Endothelial cell of hepatic sinusoid (primary cell): Measurements from ENCODE around the gene RER1.

Source experiments
- in situ Hi-C: cut with HindIII; loops from 2 replicates; pipeline ENCODE4 v1.10.0; 2017; ENCODE audit warnings: low sequenced_read_pairs

Gene RER1

DNA sequence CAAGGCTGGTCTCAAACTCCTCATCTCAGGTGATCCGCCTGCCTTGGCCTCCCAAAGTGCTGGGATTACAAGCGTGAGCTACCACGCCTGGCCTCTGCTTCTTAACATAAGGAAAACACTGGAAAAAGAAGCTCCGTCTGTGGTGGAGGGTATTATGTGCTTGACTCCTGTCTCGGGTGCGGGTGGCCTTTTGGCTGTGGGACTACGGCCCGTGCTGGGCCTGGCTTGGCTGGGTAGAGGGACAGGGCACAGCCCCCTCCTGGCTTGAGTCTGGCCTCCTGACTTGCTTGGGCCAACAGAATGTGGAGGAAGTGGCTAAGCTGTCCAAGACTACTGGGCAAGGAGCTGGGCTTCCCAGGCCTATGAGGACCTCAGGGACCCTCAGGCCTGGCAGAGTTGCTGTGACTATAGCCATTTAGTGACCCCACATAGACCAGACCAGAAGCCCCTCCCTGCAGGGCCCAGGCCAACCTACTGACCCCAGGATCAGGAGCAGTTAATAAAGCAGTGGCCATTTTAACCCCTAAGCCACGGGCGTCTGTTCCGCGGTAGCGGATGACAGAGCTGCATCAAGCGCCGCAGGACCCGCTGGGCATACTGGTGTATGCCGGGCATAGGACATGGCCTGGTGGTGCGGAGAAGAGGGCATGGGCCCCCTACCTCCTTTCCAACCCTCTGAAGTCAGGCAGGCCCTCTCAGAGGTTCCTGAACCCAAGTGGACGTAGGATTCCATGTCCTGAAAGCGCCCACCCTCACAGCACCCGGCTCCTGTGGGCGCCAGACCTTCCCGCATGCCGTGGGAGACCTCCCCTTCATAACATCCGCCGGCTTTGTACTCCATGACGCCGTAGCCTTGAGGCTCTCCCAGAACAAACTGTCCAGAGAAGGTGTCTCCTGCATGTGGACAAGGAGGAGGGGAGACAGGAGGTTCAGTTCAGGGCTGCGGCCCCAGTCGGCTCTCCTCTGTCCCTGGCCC, 4.7 kb upstream of the RER1 start:
- in situ Hi-C loops = loop anchor here (5.0 kb wide), 1 partner anchor 190 kb away; no protein-coding TSS in a partner anchor

DNA sequence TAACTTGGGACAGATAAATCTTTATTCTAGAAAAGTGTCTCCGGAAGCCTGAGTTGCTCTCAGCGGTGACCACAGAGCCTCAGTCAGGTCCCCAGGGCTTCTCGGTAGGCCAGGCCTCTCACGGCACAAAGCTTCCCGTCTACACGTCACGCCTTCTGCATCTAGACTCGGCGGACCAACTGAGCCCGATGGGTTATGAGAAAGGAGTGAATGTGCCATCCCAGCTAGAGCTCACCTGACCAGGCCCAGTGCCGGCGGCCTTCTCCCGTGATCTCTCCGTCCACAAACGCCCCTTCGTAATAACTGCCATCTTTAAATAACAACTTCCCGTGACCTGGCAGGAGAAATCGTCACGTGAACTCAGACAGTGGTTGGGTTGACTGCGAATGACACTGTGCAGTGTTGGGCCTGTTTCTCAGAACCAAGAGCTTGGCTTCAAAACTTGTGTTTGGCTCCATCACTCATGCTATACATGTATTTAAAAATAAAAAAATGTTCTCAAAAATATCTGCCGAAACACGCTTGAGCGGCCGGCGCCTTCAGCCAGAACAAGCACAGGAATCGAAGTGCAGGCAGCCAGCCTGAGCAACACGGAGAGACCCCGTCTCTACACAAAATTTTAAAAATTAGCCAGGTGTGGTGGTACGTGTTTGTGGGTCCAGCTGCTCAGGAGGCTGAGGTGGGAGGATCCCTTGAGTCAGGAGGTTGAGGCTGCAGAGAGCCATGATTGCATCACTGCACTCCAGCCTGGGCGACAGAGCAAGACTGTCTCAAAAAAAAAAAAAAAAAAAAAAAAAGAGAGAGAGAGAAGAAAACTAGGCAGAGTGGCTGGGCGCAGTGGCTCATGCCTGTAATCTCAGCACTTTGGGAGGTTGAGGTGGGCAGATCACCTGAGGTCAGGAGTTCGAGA, 3.4 kb upstream of the RER1 start:
- in situ Hi-C loops = loop anchor here (5.0 kb wide), 1 partner anchor 191 kb away; no protein-coding TSS in a partner anchor

DNA sequence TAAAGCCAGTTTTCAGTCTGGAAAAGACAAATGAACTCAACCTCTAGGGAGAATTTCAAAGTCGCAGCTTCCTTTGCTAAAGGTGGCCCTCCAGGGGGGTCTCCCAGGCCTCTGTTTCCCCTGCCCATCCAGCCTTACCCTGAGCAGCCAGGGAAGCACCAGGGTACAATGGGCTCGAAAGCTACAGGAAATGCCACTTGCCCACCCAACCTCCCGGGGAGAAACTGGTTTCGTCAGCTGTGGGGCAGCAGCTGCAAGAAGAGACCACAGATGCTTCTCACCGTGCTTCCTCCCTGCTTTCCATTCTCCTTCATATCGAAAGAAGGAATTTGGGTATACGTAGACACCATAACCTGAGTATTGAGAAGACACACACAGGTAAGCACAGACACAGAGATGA, 2.0 kb upstream of the RER1 start:
- in situ Hi-C loops = loop anchor here (5.0 kb wide), 1 partner anchor 192 kb away; no protein-coding TSS in a partner anchor

DNA sequence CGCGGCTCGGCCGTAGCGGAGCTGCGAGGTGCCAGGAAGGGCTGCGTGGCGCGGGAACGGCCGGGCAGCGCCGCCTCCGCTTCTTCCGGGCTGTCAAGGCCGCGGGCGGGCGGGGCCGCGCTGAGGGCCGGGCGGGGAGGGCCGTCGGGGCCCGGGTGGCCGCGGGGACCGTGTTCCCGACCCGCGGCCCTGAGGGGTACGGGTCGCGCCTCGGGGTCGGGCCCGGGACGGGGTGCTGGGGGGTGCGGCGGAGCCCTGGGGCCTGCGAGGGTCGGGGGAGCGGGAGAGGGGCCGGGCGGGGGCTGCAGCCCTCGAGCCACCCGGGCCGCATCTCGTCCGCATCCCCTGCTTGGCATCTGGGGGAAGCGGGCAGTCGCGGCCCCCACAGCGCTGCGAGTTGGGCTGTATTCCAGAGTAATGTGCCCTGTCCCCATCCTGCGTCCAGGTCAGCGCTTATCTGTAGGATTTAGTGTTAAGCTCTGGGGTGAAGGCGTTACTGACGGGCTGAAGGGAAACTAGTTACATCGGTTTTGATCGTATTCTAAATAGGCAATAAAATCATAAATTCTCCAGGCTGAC, 379 bp downstream of the RER1 start:
- in situ Hi-C loops = no loop called here

DNA sequence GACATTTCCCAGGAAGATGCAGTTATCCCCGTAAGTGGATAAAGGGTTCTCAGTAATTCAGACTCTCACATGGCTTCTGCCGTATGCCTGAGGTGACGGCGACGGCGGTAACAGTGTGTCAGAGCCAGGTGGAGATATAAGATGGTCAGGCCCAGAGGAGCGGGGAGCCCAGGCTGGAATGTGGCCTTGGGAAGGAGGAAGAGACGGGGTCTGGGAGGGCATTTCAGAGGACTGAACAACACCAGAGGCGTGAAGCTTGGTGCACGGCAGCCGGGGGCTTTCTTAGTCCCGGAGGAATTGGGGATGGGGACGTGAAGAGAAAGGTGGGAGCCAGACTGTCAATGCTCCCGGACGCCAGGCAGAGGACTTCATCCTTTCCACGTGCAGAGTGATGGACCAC, 1.0 kb downstream of the RER1 start:
- in situ Hi-C loops = no loop called here

DNA sequence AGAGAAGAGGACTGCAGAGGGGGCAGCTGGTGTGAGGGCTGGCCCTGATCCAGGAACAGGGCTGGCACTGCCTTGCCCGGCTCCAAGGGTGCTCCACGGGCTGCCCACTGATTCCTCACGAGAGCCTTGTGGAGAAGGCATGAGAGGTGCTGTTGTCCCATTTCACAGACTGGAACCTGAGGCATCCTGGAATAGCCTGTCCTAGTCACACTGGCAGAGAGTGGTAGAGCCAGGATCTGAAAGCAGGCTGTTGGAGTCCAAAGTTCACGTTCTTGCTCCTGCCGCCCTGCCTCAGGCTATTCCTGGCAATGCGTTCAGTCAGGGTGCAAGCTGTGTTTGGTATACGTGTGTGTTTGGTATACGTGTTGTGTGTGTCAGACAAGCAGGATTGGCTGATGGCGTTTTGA, 1.8 kb downstream of the RER1 start:
- in situ Hi-C loops = no loop called here

DNA sequence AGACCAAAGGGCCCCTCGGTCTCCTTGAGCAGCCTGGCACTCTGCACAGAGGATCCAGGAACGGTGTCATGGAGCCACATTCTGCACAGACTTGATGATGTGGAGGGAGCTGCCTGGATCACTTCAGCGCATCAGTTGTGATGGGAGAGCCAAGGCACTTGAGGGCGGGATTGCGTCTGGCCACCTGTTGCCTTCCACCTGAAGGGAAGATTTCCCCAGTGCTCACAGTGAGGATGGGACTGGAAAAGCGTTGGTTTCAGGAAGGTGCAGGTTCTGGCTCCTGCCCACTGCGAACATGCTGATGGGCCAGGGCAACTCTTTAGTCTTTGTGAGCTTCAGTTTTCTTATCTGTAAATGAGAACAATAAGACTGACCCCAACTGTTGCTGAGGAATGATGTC, 2.6 kb downstream of the RER1 start:
- in situ Hi-C loops = no loop called here

DNA sequence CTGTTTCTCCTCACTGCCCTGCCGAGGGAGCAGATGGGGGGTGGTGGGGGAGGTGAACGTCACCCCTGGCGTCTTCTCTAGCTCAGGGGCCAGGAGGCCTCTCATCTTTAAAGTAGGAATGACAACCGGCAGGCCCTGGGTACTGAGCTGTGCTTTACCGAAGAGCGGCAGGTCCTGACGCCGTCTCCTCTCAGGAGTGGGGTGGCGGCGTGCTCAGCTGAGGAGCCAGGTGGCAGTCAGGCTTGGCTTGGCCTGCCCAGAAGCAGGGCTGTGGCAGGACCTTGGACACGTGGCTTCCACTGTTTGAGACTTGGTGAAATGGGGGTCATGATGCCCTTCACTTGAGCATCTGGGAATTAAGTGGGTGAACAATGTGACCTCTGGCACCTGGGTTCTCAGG, 3.1 kb downstream of the RER1 start:
- in situ Hi-C loops = loop anchor here (5.0 kb wide), 1 partner anchor 92 kb away; no protein-coding TSS in a partner anchor

DNA sequence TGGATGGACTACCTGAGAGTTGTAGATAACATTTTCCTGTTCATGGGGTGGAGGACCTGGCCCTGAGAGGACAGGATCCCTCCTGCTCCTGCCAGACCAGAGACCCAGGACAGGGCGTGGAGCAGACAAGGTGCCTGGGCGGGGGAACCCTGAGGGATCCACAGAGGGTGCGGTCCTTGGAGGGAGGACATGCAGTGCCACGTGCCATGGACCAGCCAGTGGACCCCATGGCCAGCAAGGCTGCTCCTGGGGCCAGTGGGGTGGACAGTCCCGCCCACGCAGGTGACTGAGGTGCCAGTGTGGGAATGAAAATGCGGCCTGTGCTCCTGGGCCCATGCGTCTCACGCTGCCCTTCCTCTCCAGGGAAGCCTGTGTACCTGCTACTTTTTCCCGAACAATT, 3.6 kb downstream of the RER1 start:
- in situ Hi-C loops = loop anchor here (5.0 kb wide), 1 partner anchor 93 kb away; no protein-coding TSS in a partner anchor

DNA sequence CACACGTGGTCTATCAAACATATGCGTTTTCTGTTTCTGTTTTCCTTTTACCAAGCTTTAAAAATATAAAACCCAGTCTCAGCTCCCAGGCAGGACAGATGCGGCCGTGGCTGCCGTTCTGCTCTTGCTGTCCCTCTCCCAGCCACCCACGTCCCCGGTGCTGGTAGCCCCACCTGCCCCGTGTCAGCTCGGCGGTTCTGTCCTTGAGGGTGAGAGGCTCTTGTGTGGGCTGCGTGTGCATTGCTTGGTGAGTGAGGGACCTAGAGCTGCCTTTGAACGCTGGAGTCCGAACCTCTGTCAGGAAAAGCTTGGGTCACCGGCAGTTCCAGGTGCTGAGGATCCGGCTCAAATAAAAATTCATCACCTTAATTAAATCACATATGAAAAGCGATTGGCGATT, 4.4 kb downstream of the RER1 start:
- in situ Hi-C loops = loop anchor here (5.0 kb wide), 1 partner anchor 94 kb away; no protein-coding TSS in a partner anchor

DNA sequence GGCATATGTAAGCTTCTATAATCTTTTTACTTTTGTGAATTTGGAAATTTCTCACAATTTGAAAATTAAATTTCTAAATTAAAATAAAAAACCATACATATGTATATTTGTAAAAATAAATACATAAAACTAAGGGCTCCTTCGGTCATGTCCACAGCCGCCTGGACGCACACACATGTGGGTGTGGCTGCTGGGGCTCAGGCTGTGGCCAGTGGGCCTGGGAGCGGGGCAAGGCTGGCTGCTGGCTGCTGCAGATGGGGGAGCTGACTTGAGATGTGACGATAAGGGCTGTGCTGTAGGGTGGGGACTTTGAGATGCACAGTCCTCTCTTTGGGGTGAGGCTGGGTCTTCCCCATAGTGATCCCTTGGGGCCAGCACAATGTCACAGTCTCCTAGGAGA, 4.8 kb downstream of the RER1 start:
- in situ Hi-C loops = loop anchor here (5.0 kb wide), 1 partner anchor 94 kb away; no protein-coding TSS in a partner anchor

DNA sequence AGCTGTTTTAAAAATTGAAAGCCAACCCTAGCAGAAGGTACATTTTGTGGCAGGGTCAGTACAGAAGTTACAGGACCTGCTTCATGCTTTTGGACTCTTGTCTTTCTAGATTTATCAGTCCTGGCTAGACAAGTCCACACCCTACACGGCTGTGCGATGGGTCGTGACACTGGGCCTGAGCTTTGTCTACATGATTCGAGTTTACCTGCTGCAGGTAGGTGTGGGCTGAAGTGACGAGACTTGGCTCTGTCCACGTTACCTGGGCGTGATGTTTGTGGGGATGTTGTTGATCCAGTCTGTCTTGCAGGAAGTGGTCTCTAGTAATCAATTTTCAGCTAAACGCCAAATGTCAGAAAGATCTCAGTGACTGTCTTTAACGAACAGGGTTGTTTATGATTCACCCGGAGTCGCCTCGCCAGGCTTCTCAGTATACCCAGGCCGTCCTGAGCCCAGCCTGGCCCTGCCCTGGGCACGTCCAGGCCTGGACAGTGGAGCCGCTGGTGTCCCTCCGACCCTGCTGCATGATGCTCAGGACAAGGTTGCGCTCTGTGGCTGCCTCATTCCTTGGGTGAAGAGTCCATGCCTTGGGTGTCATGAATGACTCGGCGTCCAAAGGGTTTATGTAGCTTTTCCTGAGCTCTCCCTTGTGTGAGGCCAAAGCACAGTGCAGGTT, 5.5 kb downstream of the RER1 start:
- in situ Hi-C loops = loop anchor here (5.0 kb wide), 1 partner anchor 95 kb away; no protein-coding TSS in a partner anchor

DNA sequence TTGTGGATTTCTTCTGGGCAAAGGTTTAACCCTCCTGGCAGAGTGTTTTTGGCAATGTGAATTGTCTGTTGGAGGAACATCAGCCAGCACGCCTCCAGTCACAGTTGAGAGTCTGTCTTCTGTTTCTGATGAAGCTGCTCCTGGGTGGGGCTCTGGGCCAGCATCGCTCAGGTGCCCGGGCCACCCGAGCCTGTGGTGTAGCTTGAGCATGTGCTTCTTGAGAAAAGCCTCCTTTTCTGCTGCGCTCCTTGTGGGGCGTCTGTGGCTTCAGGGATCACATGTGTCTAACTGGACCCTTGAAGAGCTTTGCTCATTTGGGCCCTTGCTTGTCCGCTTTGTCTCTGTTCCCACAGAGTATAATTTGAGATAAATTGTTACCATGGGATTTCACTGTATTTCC, 7.2 kb downstream of the RER1 start:
- in situ Hi-C loops = loop anchor here (5.0 kb wide), 1 partner anchor 97 kb away; no protein-coding TSS in a partner anchor

DNA sequence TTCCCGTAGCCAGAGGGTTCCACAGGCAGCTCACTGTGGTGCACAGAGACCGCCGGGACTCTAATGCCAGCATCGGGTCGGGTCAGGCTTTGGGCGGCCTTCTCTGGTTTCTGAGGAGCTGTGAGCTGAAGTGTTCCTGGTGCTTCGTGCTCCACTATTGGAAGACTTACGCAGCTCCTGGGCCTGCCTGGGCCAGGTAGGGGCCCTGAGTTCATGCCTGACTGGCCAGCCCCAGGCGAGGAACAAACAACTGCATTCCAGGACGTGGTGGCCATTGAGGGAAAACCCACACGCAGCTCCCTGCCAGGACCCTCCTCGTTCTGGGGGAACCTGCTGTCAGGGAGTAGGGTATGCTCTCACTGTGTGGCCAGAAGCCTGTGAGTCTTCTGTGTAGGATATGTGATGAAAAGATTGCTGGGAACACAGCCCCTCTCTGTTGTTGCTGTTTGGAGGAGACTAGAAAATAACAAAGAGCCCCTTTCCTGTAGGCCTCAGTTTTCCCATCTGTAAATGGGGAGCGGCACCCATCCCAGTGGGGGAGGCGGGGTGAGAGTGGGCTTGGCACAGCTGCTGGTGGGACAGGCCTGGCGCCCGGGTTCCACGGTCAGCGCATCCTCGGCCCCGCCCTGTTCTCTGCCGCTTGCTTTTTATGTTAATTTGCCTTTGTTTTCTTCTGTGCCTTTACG, 8.4 kb downstream of the RER1 start:
- in situ Hi-C loops = loop anchor here (5.0 kb wide), 1 partner anchor 98 kb away; no protein-coding TSS in a partner anchor

DNA sequence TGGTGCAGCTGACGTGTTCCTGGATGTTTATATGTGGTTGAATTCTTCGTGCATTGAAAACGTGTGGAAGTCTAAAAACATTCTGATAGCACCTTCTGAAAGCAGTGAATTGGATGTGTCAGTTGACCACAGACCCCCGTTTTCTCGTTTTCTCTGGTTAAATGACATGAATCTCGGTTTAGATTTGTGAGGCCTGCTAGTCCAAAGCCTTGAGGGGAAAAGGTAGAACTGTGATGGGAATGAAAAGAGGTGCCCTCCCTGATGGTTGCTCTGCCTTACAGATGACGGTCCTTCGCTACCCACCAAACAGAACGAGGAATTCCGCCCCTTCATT, 8.9 kb downstream of the RER1 start:
- in situ Hi-C loops = no loop called here

DNA sequence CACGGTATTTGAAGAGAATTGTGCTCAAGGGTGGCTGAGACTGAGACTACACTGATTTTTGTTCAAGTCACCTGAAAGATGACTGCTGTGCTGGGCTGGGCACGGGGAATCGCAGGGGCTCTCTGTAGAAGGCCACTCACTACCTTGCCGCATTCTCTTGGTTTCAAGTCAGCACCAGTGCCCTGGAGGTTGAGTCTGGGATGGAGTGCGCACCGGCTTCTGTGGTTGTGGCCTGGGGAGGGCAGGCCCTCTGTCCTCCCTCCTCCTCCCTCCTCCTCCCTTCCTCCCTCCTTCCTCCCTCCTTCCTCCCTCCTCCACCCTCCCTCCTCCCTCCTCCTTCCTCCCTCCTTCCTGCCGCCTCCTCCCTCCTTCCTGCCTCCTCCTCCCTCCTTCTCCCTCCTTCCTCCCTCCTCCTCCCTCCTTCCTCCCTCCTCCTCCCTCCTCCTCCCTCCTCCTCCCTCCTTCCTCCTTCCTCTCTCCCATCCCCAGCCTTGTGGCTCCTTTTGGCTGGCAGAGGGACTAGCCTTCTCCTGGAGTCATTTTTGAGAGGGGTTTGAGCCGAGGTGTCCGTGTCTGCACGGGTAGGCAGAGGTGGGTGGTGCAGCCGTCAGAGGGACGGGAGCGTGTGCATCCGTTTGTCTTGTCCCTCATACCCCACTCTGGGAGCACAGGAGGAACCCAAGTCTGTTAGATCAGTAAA, 9.5 kb downstream of the RER1 start:
- in situ Hi-C loops = no loop called here

DNA sequence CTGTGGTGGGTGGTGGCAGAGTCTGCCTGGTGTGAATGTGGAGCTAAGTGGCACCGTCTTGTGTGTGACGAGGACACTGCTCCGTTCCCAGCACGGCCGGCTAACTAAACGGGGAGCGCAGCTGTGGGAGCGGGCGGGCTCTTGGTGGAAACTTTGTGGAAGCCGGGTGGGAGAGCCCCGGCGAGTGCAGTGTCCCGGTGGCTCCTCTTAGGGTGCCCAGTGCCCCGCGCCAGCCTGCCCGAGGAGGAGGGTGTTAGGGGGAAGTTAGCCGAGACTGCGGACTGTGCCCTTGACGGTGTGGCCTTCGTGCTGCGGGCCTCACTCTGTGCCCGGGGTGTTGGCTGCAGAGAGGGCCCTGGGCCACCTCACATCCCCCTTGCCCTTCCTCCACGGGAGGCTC, 10.8 kb downstream of the RER1 start:
- in situ Hi-C loops = no loop called here

DNA sequence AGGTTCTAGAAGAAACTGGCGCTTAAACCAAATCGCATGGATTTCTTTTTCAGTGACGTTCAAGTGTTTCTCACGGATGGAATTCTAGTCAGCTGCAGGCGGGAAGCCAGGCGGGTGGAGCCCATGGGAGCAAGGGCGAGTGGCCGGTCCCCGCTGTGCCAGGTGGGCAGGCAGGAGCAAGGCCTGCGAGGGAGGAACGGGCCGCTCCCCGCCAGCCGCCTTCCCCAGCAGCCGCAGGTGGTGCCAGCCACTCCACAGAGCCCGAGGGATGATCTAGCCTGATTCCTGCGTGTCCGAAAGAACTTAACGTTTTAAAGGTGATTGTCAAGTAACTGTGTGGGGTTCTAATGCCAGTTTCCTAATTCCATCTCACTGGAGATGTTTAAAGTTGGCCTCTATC, 11.6 kb downstream of the RER1 start:
- in situ Hi-C loops = no loop called here
